GM12801 (cell line): ENCODE data around the gene RPA3.

ENCODE experiments used
- CTCF ChIP-seq: IDR thresholded peaks from one replicate; pipeline ENCODE4 v1.5.1; 2011; ENCODE audit warnings: control low read depth; ENCODE audit not compliant: insufficient read length; ENCODE audit errors: extremely low read depth

Gene RPA3

DNA sequence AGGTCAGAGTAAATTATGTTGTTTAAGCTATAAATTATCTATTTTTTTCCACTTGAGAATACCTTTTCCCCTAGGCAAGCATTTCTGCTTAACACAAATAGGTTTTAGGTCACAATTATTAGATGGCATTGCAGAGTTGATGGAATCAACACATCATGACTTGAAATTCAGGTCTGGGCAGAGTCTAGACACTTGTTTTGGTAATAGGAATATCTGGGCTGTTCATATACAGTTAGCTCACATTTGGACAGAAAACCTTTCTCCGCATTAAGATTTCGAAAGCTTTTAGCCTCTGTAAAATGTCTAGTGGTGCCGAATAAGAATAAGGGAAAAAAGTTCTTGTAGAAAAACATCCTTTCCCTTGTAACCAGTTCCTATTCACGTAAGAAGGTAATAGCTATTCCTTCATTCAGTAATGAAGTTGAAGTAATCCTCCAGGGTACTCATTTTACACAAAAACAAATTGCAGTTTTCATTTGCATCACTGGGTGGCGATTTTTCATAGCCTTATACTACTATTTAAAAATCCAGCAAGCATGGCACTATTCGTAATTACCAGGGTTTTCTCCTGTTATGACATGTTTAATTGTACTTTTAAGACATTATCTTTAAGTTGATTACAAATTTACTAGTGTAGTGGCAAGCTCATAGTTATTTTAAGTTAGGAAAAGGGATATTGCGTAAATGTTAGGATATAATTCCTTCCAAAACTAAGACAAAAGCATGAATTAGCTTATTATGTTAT is 37.0 kb downstream of the RPA3 start:
- TF ChIP-seq CTCF, result no peak

DNA sequence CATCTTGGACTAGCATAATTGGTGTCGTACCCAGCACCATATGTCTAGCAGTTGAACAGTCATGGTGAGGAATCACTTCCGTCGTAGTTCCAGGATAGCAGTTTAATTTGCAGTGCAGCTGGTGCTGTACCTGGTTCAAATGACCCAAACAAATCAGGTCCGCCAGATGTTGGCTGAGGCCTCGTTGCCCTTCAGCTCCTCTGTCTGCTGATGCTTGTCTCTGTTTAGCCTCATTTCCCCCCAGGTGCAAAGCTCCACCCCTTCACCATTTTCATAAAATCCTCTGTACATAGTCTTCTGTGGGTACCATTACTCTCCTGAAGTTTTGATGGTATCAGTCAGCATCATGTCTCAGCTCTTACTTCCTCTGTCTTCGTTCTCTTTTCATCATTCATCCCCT is 42.7 kb downstream of the RPA3 start:
- TF ChIP-seq CTCF, result no peak

- TF ChIP-seq CTCF, result no peak
These were observed 45.2 kb downstream of the RPA3 start for GRCh38 chr7:7673240-7673550.

- no peak for TF ChIP-seq CTCF
These were observed 45.7 kb downstream of the RPA3 start for GRCh38 chr7:7672545-7673239.

DNA sequence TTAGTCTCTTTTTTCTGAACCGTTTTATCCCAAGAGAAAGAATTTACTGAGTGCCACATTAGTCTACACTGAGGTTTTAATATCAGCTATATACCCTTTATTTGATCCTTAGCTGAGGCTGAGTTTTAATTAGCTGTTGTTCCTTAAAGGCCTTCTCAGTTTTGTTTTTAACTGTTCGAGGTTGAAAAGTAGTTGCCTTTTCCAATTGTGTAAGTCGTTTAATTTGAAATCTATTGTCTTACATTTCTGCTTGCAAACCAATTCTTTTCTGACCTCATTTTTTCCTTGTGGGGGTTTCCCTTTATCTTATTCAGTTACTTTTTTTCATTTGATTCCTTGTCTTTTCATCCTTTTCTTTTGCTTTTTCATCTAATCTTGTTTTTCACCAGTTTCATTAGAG is 47.0 kb downstream of the RPA3 start:
- TF ChIP-seq CTCF, result no peak

- no peak for TF ChIP-seq CTCF
These were observed 47.9 kb downstream of the RPA3 start for GRCh38 chr7:7670490-7670889.

- no peak for TF ChIP-seq CTCF
These were observed 49.7 kb downstream of the RPA3 start for GRCh38 chr7:7668706-7669105.
